GM23338 (cell line): ENCODE measurements around the gene RNF150. TPM values are rescaled to one million over a fixed set of nuclear protein-coding genes. Genes with fewer than 3 reads are reported as not detected.

Experiments
- ATAC-seq: fragments of 200-7000 bp; cut with Tn5 transposase; 3 replicates; pipeline ENCODE4 v1.9.1; 2020
- DNase-seq: peaks from one replicate; pipeline ENCODE4 v3.0.0-alpha.2; 2015; ENCODE audit warnings: low spot score
- H2AFZ ChIP-seq: fragments of 200-600 bp; sonication (generic); 2 replicates; pipeline ENCODE4 v1.8.0; 2016; ENCODE audit warnings: antibody characterized with exemption, mild to moderate bottlenecking, moderate library complexity
- H3F3A ChIP-seq: fragments of 200-600 bp; sonication (generic); replicated peaks from 2 replicates; pipeline ENCODE4 v1.8.0; 2017; ENCODE audit warnings: antibody characterized with exemption, mixed run types, low read depth
- H3K27ac ChIP-seq: fragments of 200-600 bp; sonication (generic); 2 replicates; pipeline ENCODE4 v1.6.1; 2016; ENCODE audit warnings: low read depth
- H3K27me3 ChIP-seq: fragments of 200-600 bp; sonication (generic); 2 replicates; pipeline ENCODE4 v1.8.0; 2016; ENCODE audit warnings: mild to moderate bottlenecking, mixed run types, moderate library complexity; ENCODE audit not compliant: insufficient read depth
- H3K36me3 ChIP-seq: fragments of 200-600 bp; sonication (generic); 2 replicates; pipeline ENCODE4 v1.8.0; 2016; ENCODE audit warnings: mild to moderate bottlenecking; ENCODE audit not compliant: insufficient read depth
- H3K4me1 ChIP-seq: fragments of 200-600 bp; sonication (generic); 2 replicates; pipeline ENCODE4 v1.8.0; 2016; ENCODE audit warnings: mild to moderate bottlenecking, moderate library complexity; ENCODE audit not compliant: insufficient read depth
- H3K4me2 ChIP-seq: fragments of 200-600 bp; sonication (generic); 2 replicates; pipeline ENCODE4 v1.7.1; 2017; ENCODE audit warnings: mixed run types
- H3K4me3 ChIP-seq: fragments of 200-600 bp; sonication (generic); 2 replicates; pipeline ENCODE4 v1.6.1; 2016; ENCODE audit warnings: mixed run types
- H3K79me2 ChIP-seq: fragments of 200-600 bp; sonication (generic); replicated peaks from 2 replicates; pipeline ENCODE4 v1.8.0; 2017; ENCODE audit warnings: mild to moderate bottlenecking; ENCODE audit not compliant: insufficient read depth
- H3K9me2 ChIP-seq: fragments of 200-600 bp; sonication (generic); 2 replicates; pipeline ENCODE4 v1.8.0; 2017; ENCODE audit not compliant: insufficient read depth
- H4K20me1 ChIP-seq: fragments of 200-600 bp; sonication (generic); replicated peaks from 2 replicates; pipeline ENCODE4 v1.8.0; 2017; ENCODE audit warnings: mild to moderate bottlenecking; ENCODE audit not compliant: insufficient read depth
- H3K27ac Mint-ChIP-seq: 2 replicates; pipeline ENCODE4 v1.8.0; 2020; ENCODE audit warnings: inconsistent platforms, mild to moderate bottlenecking, moderate library complexity, mixed read lengths
- H3K27me3 Mint-ChIP-seq: 3 replicates; pipeline ENCODE4 v1.8.0; 2022; ENCODE audit warnings: low read depth, mild to moderate bottlenecking, moderate library complexity, mixed read lengths, inconsistent platforms; ENCODE audit not compliant: insufficient read depth, poor library complexity
- H3K36me3 Mint-ChIP-seq: 3 replicates; pipeline ENCODE4 v1.8.0; 2021; ENCODE audit warnings: low read depth, mild to moderate bottlenecking, inconsistent platforms, moderate library complexity, mixed read lengths
- H3K4me1 Mint-ChIP-seq: 3 replicates; pipeline ENCODE4 v1.8.0; 2020; ENCODE audit warnings: mild to moderate bottlenecking, inconsistent platforms, mixed read lengths
- H3K4me3 Mint-ChIP-seq: 3 replicates; pipeline ENCODE4 v1.8.0; 2021; ENCODE audit warnings: moderate library complexity, mild to moderate bottlenecking, inconsistent platforms, mixed read lengths
- H3K9me3 Mint-ChIP-seq: 3 replicates; pipeline ENCODE4 v1.8.0; 2020; ENCODE audit warnings: moderate library complexity, mild to moderate bottlenecking, inconsistent platforms, mixed read lengths
- CREB1 ChIP-seq: fragments of 250-450 bp; sonication (Bioruptor Pico); IDR thresholded peaks from 2 replicates; pipeline ENCODE4 v1.5.0; 2020; ENCODE audit warnings: low read depth, mild to moderate bottlenecking, moderate library complexity
- NANOG ChIP-seq: IDR thresholded peaks from 2 replicates; pipeline ENCODE4 v1.6.1; 2016; ENCODE audit warnings: antibody characterized with exemption, borderline replicate concordance
- REST ChIP-seq: IDR thresholded peaks from one replicate; pipeline ENCODE4 v1.6.1; 2018; ENCODE audit warnings: antibody characterized with exemption; ENCODE audit not compliant: unreplicated experiment
- STAT1 ChIP-seq: IDR thresholded peaks from one replicate; pipeline ENCODE4 v1.6.1; 2016; ENCODE audit warnings: antibody characterized with exemption; ENCODE audit not compliant: unreplicated experiment
- ZNF331 ChIP-seq: fragments of 250-450 bp; sonication (Bioruptor Pico); IDR thresholded peaks from 2 replicates; pipeline ENCODE4 v1.5.0; 2020; ENCODE audit warnings: low read depth, mild to moderate bottlenecking, moderate library complexity
- polyA plus RNA-seq: library from polyadenylated mRNA; unstranded; fragments of >200 nt; fragmentation: Nextera tagmentation; extraction: Ambion mirVana; gene quantifications from 2 replicates; pipeline ENCODE4 v1.2.1, GENCODE V29; 2016
- total RNA-seq: library from RNA; depleted of rRNA; stranded (reverse); fragments of >200 nt; shearing (Covaris generic); gene quantifications from 2 replicates; pipeline ENCODE4 v1.2.3, GENCODE V29; 2014
- TF ChIP-seq, protein P1 (sequence below): fragments of 250-450 bp; sonication (Bioruptor Pico); IDR thresholded peaks from 2 replicates; pipeline ENCODE4 v1.5.0; 2020; ENCODE audit warnings: mild to moderate bottlenecking, moderate library complexity

Gene RNF150
- total and polyA plus RNA-seq, 2 experiments from 2014 or later = 1.3 to 6.1 TPM

DNA sequence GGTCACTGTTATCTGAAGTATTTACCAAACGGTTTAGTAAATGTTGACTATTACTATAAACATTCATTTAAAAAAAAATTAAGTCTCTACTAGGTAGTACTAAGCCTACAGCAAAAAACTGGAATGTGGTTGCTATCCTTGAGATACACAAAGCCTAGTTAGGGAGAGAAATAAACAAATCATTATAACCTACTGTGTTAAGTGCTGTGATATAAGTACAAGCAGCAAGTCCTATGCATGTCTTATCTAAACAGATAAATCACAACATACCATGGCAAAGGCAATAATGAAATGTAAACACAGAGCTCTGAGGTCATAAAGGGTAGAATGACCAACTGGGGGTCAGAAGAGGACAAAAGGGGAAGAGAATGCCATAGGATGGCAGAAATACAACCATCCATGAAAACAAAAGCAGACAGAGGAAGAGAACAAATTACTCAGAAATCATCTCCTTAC is 92.2 kb downstream of the RNF150 start (continued):
- TF ChIP-seq, protein P1, sequence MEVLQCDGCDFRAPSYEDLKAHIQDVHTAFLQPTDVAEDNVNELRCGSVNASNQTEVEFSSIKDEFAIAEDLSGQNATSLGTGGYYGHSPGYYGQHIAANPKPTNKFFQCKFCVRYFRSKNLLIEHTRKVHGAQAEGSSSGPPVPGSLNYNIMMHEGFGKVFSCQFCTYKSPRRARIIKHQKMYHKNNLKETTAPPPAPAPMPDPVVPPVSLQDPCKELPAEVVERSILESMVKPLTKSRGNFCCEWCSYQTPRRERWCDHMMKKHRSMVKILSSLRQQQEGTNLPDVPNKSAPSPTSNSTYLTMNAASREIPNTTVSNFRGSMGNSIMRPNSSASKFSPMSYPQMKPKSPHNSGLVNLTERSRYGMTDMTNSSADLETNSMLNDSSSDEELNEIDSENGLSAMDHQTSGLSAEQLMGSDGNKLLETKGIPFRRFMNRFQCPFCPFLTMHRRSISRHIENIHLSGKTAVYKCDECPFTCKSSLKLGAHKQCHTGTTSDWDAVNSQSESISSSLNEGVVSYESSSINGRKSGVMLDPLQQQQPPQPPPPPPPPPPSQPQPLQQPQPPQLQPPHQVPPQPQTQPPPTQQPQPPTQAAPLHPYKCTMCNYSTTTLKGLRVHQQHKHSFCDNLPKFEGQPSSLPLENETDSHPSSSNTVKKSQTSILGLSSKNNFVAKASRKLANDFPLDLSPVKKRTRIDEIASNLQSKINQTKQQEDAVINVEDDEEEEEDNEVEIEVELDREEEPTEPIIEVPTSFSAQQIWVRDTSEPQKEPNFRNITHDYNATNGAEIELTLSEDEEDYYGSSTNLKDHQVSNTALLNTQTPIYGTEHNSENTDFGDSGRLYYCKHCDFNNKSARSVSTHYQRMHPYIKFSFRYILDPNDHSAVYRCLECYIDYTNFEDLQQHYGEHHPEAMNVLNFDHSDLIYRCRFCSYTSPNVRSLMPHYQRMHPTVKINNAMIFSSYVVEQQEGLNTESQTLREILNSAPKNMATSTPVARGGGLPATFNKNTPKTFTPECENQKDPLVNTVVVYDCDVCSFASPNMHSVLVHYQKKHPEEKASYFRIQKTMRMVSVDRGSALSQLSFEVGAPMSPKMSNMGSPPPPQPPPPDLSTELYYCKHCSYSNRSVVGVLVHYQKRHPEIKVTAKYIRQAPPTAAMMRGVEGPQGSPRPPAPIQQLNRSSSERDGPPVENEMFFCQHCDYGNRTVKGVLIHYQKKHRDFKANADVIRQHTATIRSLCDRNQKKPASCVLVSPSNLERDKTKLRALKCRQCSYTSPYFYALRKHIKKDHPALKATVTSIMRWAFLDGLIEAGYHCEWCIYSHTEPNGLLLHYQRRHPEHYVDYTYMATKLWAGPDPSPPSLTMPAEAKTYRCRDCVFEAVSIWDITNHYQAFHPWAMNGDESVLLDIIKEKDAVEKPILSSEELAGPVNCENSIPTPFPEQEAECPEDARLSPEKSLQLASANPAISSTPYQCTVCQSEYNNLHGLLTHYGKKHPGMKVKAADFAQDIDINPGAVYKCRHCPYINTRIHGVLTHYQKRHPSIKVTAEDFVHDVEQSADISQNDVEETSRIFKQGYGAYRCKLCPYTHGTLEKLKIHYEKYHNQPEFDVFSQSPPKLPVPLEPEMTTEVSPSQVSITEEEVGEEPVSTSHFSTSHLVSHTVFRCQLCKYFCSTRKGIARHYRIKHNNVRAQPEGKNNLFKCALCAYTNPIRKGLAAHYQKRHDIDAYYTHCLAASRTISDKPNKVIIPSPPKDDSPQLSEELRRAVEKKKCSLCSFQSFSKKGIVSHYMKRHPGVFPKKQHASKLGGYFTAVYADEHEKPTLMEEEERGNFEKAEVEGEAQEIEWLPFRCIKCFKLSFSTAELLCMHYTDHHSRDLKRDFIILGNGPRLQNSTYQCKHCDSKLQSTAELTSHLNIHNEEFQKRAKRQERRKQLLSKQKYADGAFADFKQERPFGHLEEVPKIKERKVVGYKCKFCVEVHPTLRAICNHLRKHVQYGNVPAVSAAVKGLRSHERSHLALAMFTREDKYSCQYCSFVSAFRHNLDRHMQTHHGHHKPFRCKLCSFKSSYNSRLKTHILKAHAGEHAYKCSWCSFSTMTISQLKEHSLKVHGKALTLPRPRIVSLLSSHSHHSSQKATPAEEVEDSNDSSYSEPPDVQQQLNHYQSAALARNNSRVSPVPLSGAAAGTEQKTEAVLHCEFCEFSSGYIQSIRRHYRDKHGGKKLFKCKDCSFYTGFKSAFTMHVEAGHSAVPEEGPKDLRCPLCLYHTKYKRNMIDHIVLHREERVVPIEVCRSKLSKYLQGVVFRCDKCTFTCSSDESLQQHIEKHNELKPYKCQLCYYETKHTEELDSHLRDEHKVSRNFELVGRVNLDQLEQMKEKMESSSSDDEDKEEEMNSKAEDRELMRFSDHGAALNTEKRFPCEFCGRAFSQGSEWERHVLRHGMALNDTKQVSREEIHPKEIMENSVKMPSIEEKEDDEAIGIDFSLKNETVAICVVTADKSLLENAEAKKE (CRISPR knock-in tag) = no peak

DNA sequence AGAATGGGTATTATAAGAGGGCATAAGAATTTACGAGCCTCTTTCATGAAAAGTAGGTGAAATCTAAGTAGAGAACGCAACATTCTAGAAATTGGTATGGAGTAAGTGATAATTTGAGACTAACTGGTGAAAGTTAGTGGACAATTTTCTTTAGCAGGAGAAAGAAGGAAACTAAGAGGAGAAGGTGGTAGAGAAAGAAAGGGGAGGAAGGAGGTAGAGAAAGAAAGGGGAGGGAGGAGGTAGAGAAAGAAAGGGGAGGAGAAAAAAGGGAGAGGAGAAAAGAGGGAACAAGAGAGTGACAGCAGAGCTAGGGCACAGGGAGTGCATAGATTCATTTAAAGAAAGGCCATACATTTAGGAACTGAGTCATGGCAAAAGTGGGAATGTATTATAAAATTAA is 94.1 kb downstream of the RNF150 start:
- H3K27ac ChIP-seq = no peak overlapping the region
- ATAC-seq (no peak), DNase-seq (no peak)
- no peak overlapping the region for H3K4me2 ChIP-seq
- H4K20me1 ChIP-seq = no peaks in the 10 kb centered on the region
- Mint-ChIP-seq H3K4me1 (peaks cover 9% of the 10 kb centered on the region; the same call in 2 of the 3 replicates), H3K27me3 (no peaks in the 10 kb centered on the region), H3K4me3 (no peak overlapping the region), H3K36me3 (no peaks in the 10 kb centered on the region), H3K27ac (no peak overlapping the region), H3K9me3 (no peaks in the 10 kb centered on the region)
- no peak overlapping the region for H2AFZ ChIP-seq
- no peak overlapping the region for H3K4me3 ChIP-seq
- H3K9me2 ChIP-seq = no peaks in the 10 kb centered on the region
- no peaks in the 10 kb centered on the region for H3K36me3 ChIP-seq
- no peaks in the 10 kb centered on the region for H3K79me2 ChIP-seq
- H3K4me1 ChIP-seq = no peaks in the 10 kb centered on the region
- H3K27me3 ChIP-seq = no peaks in the 10 kb centered on the region
- H3F3A ChIP-seq = no peaks in the 10 kb centered on the region
- TF ChIP-seq CREB1 (CRISPR knock-in tag) (no peak), REST (no peak), ZNF331 (CRISPR knock-in tag) (no peak), NANOG (no peak), STAT1 (no peak)
- TF ChIP-seq, protein P1 (CRISPR knock-in tag) = no peak
